Cortex of kidney (tissue), 1 donor: ENCODE data around the gene ZNF778.
"Not testable (repeated sequence)": the region's sequence is repeated elsewhere in the genome, so short reads cannot be mapped to it uniquely, and the experiment has no call there.

Experiments
- DNase-seq: peaks from one replicate; lab custom pipeline; 2025; lab: John Stamatoyannopoulos, UW

Gene ZNF778

DNA sequence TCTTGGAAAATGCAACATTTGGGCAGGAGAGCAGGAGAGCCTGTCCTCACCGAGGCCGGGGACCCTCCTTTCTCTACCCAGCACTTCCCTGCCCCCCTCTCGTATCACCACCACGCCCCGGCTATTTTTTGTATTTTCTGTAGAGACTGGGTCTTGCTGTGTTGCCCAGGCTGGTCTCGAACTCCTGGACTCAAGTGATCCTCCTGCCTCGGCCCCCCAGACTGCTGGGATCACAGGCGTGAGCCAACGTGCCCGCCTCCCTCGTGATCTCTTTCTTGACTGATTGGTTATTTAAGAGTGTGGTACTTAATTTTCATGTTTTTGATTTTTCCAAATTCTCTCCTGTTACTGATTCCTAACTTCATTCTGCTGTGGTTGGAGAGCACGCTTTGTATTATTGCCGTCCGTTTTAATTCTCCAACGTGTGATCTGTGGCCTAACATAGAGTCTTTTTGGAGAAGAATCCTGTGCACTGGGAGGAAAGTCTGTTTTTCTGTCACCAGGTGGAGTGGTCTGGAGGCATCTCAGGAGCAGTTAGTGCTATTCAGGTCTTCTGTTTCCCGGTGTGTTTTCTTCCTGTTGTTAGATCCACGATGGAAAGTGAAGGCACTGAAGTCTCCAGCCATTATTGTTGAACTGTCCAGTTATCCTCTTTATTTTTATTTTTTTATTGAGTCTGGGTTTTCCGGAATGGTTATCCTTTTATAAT lies 40.4 kb downstream of the ZNF778 start:
- DNase-seq, result no peak

DNA sequence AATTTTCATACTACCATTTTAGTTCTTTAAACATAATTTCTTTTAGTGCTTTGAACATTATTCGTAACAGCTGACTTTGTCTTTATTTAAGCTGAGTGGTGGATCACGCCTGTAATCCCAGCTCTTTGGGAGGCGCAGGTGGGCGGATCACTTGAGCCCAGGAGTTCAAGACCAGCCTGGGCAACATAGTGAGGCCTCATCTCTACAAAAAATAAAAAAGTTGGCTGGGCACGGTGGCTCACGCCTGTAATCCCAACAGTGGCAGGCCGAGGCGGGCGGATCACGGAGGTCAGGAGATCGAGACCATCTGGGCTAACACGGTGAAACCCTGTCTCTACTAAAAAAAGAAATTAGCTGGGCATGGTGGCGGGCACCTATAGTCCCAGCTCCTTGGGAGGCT lies 42.4 kb downstream of the ZNF778 start:
- not testable (repeated sequence) for DNase-seq

DNA sequence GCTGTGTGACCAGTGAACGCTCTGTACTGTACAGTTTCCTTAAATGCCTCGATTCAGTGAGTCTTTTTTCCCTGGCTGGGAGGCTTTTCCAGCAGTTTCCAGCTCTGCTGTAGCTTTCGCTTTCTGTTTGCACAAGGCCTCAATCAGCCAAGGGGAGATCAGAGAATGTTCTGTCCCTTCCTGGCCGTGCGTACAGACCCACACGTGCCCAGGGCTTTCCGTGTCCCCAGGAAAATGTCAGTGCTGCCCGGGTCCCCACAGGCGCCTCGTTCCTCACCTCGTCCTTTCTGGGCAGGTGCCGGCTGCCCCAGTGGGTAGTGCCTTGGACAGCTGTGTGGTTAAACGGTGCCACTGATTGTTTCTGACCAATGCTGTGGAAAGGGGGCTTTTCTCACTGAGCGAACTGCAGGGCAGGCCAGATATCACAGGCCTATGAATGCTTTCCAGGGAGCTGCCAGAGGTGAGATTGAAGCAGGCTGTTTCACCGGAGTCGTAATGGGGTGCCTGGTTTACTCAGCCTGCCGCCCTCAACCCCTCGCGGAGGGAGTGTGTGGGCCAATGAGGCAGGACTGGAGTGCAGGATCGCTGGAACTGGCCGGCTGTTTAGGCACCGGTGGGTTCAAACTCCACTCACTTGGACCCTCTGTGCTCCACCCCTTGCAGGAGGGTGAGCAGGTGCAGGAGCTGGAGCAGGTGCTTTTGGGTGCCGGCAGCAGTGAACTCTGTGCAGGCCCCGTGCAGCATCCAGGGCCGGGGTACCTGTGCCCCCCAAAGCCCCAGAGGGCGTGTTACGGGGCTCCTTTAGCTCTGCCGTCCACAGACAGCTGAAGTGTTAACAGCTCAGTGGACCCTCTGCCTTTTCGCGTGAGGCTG lies 44.4 kb downstream of the ZNF778 start:
- no peak for DNase-seq

DNA sequence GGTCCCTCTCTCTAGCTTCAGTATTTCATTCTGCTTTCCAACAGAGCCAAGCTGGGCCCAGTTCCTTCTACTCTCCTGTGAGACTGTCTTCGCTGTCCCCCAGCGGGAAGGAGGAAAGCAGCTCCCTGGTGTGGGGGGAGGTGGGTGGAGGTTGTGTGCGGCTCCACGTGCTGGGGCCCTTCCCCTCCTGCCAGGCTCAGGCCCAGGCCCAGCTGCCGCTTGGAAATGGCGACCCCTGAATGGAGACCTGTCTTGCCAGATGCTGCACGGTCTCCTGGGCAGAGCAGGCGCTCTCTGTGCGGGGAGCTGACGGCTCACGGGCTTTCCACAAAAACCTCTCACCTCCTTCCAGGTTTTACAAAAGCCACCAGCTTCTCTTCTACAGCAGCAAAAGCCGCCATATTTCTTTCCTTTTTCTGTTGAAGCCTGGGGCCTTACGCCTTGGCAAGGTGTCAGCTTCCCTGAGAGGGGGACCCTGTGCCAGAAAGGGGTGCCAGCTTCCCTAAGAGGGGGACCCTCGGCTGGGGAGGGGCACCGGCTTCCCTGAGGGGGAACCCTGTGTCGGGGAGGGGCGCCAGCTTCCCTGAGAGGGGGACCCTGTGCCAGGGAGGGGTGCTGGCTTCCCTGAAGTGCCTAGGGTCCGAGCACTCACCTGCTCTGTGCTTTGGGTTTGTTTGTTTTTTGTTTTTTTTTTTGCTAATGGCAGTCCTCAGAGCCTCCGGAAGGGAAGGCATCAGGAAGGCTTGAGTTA lies 47.5 kb downstream of the ZNF778 start:
- no peak for DNase-seq

DNA sequence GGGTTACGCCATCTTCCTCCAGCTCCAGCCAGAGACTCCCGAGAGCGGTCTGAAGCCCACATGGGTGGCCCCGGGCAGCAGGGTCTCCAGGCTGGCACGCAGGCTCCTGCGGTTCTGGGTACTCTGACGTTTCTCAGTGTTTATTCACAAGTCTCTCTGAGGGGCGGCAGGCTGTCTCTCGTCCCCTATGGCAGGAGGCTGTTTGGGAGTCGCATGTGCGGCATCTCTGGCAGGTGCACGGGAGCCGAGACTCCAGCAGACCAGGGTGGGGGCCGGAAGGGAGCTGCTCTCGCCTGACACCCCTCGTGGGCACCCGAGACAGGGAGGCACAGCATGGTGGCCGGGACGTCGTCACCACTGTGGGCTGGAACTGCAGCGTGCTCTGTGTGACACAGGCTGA lies 48.1 kb downstream of the ZNF778 start:
- DNase-seq, result no peak

DNA sequence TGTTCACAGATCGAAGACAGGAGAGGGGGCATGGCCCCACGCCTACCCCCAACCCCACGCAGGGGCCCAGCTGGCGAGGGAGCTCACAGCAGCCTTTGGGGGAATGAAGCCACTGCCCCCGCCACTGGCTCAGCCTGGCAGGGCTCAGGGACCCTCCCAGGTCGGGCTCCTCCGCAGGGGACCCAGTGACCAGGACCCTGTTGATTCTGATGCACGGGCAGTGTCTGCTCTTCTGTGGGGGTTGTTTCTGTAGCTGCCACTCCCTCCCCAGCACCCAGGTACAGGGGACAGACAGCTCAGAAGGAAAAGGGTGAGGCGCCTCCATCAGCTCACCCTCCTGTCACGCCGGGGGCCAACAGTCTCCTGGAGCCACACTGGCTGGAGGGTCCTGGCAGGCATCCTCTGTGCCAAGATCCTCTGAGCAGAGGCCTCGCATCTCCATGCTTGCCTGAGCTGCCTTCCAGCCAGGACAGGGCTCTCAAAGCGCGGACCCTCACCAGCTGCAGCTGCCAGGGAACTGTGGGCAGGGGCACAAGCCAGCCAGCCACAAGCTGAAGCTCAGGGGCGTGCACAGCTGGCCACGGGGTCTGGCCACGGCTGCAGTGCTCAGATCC lies 49.1 kb downstream of the ZNF778 start:
- no peak for DNase-seq

DNA sequence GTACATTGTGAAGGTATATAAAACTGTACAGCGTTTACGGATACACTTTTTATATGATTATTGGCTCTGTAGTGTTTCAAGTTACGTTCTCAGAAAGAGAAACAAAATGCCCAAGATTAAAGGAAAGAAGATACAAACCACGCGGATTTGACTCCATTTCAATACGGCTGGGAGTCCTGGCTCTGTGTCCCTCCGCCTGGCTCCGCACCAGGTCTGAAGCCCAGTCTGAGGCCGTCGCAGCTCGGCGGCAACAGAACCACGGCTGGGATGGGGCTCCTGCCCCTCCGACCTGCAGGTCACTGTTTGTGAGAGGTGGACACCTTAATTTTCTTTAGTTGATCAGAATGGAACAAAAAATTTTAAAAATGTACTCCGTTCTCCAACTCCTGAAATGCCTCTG lies 50.2 kb downstream of the ZNF778 start:
- not testable (repeated sequence) for DNase-seq

DNA sequence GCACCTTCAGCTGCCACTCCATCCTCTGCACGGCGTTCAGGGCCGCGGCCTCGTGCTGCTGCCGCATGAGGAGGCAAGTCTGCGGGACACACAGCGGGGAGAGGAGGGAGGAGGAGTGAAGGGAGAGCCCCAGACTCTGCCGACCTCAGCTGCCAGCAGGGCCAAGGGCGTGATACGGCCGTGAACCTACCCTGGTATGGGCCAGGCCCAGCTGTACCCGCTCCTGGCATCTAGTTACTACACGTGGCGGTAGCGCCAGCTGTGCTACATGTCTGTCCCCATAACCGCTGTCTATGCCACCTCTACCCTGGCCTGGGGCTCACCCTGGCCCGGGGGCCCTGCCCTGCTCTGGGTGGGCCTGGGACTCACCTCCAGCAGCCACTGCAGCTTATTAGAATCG lies 51.1 kb downstream of the ZNF778 start:
- DNase-seq, result no peak

DNA sequence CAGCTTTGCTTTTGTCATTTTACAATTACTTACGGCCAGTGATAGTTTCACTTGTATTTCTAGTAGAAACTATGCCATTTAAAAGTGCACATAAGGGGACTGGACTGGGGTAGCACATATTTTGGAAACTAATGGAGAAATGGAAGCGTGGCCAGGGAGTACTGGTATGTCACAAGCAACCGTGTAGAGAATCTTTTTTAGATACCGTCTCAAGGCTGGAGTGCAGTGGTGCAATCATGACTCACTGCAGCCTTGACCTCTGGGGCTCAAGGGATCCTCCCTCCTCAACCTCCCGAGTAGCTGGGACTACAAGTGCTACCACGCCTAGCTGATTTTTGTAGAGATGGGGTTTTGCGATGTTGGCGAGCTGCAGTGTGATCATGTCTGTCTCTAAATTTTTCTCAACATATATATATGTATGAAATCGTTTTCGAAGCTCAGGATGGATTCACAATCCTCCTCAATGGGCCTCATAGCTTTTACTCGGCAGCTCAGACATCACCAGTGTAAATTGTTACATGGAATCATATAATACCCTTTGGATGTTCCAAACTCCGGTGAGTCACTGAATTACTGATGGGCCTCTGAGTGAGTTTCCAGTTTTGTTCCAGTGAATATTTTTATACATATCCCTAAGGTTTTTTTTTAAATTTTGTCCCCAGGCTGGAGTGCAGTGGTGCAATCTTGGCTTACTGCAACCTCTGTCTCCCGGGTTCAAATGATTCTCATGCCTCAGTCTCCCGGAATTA lies 51.7 kb downstream of the ZNF778 start:
- DNase-seq, result no peak

DNA sequence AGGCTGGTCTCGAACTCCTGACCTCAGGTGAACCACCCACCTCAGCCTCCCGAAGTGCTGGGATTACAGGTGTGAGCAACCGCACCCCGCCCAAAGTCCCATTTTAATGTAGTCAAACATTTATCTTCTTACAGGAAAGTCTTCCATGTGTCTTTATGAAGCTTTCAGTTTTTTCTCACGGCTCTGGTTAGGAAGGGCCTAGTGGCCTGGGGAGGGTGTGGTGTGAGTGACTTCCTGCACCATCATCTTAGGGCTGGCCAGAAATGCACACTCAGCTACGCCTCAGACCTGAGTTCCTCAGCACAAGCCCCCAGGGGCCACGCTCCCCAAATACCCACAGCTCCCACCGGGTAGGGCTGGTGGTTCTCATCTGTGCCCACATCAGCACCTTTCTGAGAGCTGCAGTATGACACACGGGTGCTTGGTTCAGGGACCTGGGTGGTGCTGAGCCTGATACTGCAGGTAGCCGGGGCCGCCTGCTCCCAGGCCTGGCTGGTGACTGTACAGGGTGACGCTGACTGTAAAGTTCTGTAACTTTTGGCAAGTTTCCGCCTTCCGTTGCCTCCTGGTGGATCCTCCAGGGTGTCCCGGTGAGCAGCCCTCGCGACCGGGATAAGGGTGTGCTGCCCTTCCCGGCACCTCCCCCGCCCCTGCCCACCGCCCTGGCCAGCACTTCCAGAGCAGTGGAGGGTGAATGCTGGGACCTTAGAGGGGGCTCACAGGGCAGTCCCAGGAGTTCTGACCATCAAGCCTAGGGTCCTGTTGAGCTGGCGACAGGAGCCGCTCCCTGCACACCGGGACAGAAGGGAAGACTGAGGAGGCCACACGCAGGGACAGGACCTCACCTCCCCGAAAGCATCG lies 52.5 kb downstream of the ZNF778 start:
- no peak for DNase-seq

DNA sequence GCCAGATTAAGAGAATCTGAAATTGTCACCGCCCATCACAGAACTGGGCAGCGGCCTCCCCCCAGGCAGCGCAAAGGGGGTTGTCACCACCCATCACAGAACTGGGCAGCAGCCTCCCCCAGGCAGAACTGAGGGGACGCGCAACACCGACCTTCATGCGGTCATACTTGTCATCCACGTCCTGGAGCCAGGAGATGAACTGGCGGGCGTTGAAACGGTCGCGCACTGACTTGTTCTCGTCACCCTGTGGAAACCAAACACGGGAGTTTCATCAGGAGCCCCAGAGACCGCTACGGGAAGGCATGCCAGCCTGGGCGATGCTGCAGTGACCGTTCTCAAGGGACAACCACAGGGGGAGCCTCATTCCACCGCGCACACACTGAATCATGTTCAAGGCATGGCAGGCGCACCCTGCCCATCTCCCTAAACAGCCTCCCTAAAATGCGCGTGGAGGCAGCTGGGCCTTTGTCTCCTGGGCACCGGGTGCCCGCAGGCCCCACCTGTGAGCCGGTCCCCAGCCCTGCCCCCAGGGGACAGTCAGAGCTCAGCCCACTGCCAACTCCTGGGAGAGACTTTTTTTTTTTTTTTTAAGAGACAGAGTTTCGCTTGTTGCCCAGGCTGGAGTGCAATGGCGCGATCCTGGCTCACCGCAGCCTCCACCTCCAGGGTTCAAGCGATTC lies 53.3 kb downstream of the ZNF778 start:
- no peak for DNase-seq

DNA sequence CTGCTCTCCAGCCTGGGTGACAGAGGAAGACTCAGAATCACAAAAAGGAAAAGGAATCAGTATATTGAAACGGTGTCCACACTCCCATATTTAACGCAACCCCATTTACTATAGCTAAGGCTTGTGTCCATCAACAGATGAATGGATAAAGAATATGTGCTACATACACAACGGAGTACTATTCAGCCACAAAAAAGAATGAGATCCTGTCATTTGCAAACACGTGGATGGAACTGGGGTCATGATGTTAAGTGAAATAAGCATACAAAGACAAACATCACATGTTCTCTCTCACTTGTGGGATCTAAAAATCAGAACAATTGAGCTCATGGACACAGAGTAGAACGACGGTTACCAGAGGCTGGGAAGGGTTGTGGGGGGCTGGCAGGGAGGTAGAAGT lies 55.1 kb downstream of the ZNF778 start:
- no peak for DNase-seq

DNA sequence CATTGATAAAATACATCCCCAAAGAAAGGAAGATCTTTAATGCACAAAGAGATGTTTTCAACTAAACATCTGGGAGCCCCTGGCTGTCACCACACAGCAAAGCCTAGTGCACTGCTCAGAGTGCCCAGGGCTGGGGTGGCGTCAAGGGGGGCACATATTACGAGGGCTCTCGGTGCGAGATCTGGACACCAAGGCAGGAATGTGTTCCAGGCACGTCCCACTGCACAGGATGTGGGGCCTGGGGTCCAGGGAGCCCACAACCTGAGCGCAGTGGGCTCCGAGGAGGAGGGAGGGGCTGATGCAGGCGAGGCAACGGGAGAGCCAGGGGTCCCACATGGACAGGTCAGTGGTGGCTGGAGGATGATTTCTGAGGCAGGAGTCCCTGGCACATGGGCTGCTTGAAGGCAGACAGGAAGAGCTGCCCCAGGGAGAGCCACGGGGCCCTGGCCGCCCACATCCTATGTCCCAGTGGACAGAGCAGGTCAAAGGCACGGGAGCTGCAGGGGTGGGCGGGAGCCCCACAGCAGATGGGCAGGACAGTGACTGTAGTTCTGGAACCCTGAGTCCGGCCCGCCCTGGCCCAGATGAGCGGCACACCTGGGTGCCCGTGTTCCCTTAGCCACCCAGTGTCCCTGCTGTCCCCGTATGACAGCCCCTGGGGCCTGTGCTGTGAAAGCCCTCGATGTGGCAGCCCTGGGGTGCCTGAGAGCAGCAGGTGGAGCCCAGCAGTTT lies 56.4 kb downstream of the ZNF778 start:
- no peak for DNase-seq

DNA sequence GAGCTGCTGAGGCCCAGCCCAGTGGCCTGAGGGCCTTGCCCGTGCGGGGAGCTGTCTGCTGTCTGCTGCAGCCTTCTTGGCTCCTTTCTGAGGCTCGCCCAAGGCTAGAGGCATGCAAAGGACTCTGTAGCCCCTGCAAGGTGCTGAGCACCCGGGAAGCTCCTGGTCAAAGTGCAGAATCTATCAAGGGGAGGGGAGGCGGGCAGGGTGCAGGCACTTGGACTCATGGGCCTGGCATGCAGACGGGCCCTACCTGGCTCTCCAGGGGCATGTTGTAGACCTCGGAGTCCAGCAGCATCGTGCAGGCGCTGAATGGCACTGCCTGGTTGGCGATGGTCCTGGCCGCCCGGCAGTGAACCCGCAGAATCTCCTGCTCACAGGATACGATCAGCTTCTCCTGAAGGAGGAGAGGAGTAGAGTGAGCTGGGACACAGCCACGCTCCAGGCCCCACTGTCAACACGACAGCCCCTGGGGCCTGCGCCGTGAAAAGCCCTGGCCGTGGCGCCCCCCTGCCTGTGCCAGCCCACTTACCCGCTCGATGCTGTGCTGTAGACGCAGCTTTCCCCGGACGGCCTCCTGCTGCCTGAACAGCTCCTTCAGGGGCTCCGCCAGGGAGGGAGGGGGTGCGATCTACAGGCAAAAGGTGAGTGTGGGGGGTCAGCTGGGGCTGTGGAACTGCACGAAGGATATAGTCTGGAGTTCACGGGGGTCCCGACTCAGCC lies 57.2 kb downstream of the ZNF778 start:
- no peak for DNase-seq

DNA sequence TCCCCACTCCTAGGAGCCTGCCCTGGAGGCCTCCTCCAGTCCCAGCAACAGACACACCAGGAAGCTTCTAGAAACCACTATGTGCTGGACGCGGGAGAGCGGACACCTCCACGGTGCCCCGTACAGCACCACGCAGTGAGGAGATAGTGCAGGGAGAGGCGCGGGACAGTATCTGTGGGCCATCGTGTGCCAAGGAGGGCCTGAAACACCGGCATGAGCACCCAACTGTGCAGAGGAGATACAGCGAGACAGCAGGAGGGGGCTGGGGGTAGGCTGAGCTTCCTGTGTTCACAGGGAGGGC lies 57.7 kb downstream of the ZNF778 start:
- DNase-seq, result no peak

DNA sequence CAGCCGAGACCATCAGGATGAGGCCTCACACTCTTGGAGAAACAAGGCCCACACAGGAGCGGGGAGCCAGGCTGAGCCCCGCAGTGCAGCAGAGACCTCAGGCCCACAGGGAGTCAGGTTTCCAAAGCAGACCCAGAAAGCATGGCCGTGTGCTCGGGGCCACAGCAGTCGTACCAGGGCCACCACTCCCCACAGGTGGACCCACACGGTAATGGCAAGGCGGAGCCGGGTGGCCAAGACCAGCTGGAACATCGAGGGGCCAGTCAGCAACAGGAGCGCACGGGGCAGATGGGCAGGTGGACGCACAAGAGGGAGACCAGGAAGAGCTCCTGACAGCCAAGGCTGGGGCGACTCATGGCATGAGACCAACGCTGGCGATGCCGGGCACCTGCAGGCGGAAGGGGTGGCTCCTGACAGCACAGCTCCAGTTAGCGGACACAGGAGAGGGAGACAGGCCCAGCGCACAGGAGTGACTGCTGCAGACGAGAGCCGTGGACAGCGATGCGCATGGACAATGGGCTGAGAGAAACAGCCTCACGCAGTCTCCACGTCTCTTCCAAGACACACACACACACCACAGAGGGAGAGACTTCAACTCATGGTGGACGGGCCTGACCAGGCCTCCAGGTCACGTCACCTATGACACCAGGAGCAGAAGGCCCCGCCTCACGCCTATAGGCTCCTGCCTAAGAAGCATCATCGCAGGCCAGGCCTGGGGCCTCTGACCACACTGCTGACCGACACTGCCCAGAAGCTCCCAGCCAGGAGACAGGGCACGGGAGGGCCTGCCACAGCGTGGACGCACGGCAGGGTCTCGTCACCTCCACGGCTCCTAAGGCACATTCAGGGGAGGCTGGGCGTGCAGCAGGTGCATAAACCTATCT lies 58.6 kb downstream of the ZNF778 start:
- DNase-seq, result no peak

DNA sequence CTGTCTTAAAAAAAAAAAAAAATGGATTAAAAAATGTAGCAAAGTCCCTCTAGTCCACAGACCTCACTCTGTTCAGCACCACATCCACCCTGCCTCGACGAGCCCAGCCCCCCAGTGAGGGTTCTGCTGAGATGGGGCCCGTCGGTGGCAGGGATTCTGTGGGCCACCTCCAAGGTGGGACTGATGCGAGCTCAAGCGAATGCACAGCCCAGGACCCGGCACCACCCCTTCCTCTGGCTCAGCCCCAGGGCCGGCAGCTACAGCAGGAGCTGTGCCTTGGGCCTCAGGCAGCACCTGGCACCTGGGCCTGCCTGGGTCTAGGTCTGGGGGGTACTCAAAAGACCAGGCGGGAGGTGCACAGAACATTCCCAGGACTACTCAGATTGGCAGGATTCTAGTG lies 59.5 kb downstream of the ZNF778 start:
- DNase-seq, result no peak
